PC-3 (cell line): Measurements from ENCODE around the gene LEP.

Experiments used
- CTCF ChIP-seq: fragments of 300-600 bp; sonication (generic); conservative IDR thresholded peaks from 2 replicates; pipeline ENCODE4 v1.5.1; 2017; ENCODE audit warnings: antibody characterized with exemption, low read depth, mild to moderate bottlenecking, low read length
- EZH2 ChIP-seq: fragments of 300-600 bp; sonication (generic); IDR thresholded peaks from one replicate; pipeline ENCODE4 v1.6.1; 2017; ENCODE audit warnings: antibody characterized with exemption, mild to moderate bottlenecking, low read length; ENCODE audit not compliant: unreplicated experiment

- TF ChIP-seq CTCF (no peak), EZH2 (no peak)
These were observed 22.3 kb downstream of the LEP start for GRCh38 chr7:128263420-128263819.
